H1 (cell line): ENCODE results near the gene CALML4. TPM values are rescaled to one million over a fixed set of nuclear protein-coding genes. Genes with fewer than 3 reads are reported as not detected.

Experiments used
- GTF2F1 ChIP-seq: IDR thresholded peaks from 2 replicates; pipeline ENCODE4 v1.6.1; 2012; ENCODE audit warnings: low read depth, low read length, improper control_type of control experiment, borderline replicate concordance
- KDM5A ChIP-seq: fragments of 200-600 bp; IDR thresholded peaks from 2 replicates; pipeline ENCODE4 v1.7.1; 2012; ENCODE audit warnings: mild to moderate bottlenecking, low read length, inconsistent platforms, mixed read lengths
- RBBP5 ChIP-seq: IDR thresholded peaks from 2 replicates; pipeline ENCODE4 v1.7.1; 2012; ENCODE audit warnings: low read depth, mild to moderate bottlenecking, inconsistent platforms, low read length, moderate library complexity, borderline replicate concordance
- SP4 ChIP-seq: IDR thresholded peaks from 2 replicates; pipeline ENCODE4 v1.6.1; 2012; ENCODE audit warnings: low read length, inconsistent platforms
- polyA plus RNA-seq, 7 experiments: library from polyadenylated mRNA; depleted of rRNA in 3 of 7; stranded (reverse) in 5 of 7; unstranded in 2 of 7; fragments of >200 nt in 5 of 7; fragments of 200-250 nt in 2 of 7; gene quantifications; 1 replicate in 5 of 7; 2 replicates in 1 of 7; 4 replicates in 1 of 7; pipeline versions ENCODE4 v1.2.1 to v1.2.3, GENCODE V29; 2011 to 2013; ENCODE audit warnings: missing spikeins in 2 of 7, mixed read lengths in 2 of 7
- total RNA-seq: library from RNA; stranded (reverse); fragmentation: NEBNext Ultra II Directional; extraction: Animal tissue kit (Norgen Biotek cat#: 25700); gene quantifications from 2 replicates; pipeline ENCODE4 v1.2.1, GENCODE V29; 2021

CALML4 gene
- total and polyA plus RNA-seq, 2 of the 8 experiments (the other 6 are each of a cell fraction or from before 2014, with no cell fraction given): 3.8 to 12.5 TPM

DNA sequence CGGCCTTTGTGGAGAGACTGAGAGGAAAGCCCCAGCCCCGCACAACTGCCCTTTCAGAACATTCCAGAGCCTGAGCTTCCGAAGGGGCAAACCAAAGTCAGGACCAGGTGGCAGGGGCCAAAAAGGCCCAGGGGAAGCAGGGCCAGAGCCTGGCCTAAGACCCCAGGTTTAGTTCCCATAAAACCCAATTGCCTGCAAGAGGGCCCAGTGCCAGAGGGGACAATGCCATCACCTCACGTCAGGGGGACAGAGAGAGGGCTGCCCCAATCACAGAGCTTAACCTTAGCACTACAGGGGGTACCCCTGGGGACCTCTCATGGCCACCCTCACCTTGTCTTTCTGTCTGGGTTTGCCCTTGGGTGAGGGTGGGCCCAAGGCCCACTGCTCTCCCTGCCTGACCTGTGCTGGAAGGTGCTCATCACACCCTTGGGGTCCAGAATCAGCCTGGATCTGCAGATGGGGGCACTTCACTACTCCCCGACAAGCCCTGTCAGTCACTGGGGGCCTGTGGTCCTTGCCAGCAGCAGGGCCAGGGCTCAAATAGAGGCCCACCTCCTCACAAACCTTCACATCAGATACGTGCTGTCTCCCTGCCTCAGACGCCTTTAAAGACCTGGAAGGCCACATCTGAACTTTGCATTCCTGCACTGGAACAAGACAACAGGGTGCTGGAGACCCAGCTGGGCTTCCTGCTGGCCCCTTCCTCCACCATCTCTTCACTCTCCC is 3.8 kb downstream of the CALML4 start (continued):
- TF ChIP-seq GTF2F1 (no peak), SP4 (no peak), KDM5A (no peak), RBBP5 (no peak)
